Ovary (tissue), 9 donors: Measurements from ENCODE around the gene BMP4. TPM values are rescaled to one million over a fixed set of nuclear protein-coding genes. Genes with fewer than 3 reads are reported as not detected.

ENCODE experiments used
- DNase-seq, 5 donors: peaks; one replicate each; pipeline ENCODE4 v3.0.0-alpha.2; 2019 to 2020
- H3K27ac ChIP-seq, 2 donors: fragments of 200-600 bp; one replicate each; pipeline versions ENCODE4 v1.5.1 to v1.8.0; 2019 to 2022
- H3K27me3 ChIP-seq: fragments of 200-600 bp; one replicate; pipeline ENCODE4 v1.8.0; 2022
- H3K36me3 ChIP-seq: fragments of 200-600 bp; sonication (generic); one replicate; pipeline ENCODE4 v1.5.1; 2019
- H3K4me1 ChIP-seq: one replicate; pipeline ENCODE4 v1.8.1; 2013; ENCODE audit warnings: mild to moderate bottlenecking, moderate library complexity; ENCODE audit not compliant: insufficient read depth
- H3K4me3 ChIP-seq: fragments of 200-600 bp; sonication (generic); one replicate; pipeline ENCODE4 v1.5.1; 2017
- H3K9me3 ChIP-seq, 2 donors: fragments of 200-600 bp in 1 of 2; sonication (generic) in 1 of 2; one replicate each; pipeline versions ENCODE4 v1.5.1 to v1.8.1; 2013 to 2019; ENCODE audit warnings: mild to moderate bottlenecking in 1 of 2, moderate library complexity in 1 of 2
- CTCF ChIP-seq, 3 donors: fragments of 450-650 bp in 2 of 3; fragments of 200-600 bp in 1 of 3; IDR thresholded peaks; one replicate each; pipeline versions ENCODE4 v1.5.1 to v1.8.0; 2016 to 2022; ENCODE audit warnings: antibody characterized with exemption in 3 of 3, mild to moderate bottlenecking in 1 of 3
- EP300 ChIP-seq: sonication (generic); formaldehyde crosslinking; IDR thresholded peaks from one replicate; pipeline ENCODE4 v1.6.1; 2017; ENCODE audit warnings: antibody characterized with exemption
- POLR2A ChIP-seq: fragments of 450-650 bp; IDR thresholded peaks from one replicate; pipeline ENCODE4 v1.6.1; 2017; ENCODE audit warnings: antibody characterized with exemption, mild to moderate bottlenecking, moderate library complexity
- WGBS, 3 donors: extraction: QIAGEN DNeasy Blood & Tissue Kit in 1 of 3; methylation state at CpG; one replicate each; pipeline versions ENCODE4 v1.1.5 to v1.1.7; 2013 to 2017; 5-methylcytosine and 5-hydroxymethylcytosine counted together
- intact Hi-C, 4 donors: fragments of 100-400 bp; cut with DNase I; formaldehyde crosslinking; loops; one replicate each; pipeline versions ENCODE4 v1.11.0 to v1.15.1; 2022 to 2023
- polyA plus RNA-seq, 2 donors: library from polyadenylated mRNA; stranded (reverse); fragments of 200-250 nt in 1 of 2; fragments of 350-450 nt in 1 of 2; fragmentation: Illumina TruSeq in 1 of 2; extraction: RNeasy Lipid Tissue Mini Kit (QIAGEN cat#74804) in 1 of 2; gene quantifications; one replicate each; pipeline ENCODE4 v1.2.3, GENCODE V29; 2013 to 2014
- total RNA-seq, 7 donors: library from RNA; depleted of rRNA in 2 of 7; stranded (reverse); fragments of >200 nt in 2 of 7; fragmentation: NEBNext Ultra II Directional in 3 of 7; extraction: Animal tissue kit (Norgen Biotek cat#: 25700) in 3 of 7; gene quantifications; one replicate each; pipeline versions ENCODE4 v1.1.0 to v1.2.4, GENCODE V29; 2016 to 2023
- donor health status: DM: no; HTN: no; CAD: no; lungs with moderate emphysema.
- donor health status: DM: no; HTN: no; CAD: no.
- donor health status: Bipolar disorder and iron deficiency.
- donor health status: DM: yes; HTN: yes; CAD: no.
- donor health status: DM: no; HTN: no; CAD: no.
- donor health status: DM: yes; HTN: yes; CAD: no.

The BMP4 gene
- total and polyA plus RNA-seq, 9 donors: 4.4 to 22.8 (median 13.0) TPM

- H3K4me1 ChIP-seq: peaks cover 4% of the 10 kb centered on the region
- H3K9me3 ChIP-seq: no peaks in the 10 kb centered on the region
- no peaks in the 10 kb centered on the region for H3K36me3 ChIP-seq
- peak; percentile 39 to 62 (median 46) for DNase-seq
- TF ChIP-seq CTCF (IDR thresholded peaks at IDR 0.05) (peak in 1 of 3 donors; percentile 9), POLR2A (no peak), EP300 (no peak)
- no peak overlapping the region for H3K27ac ChIP-seq
- peak overlapping the region; percentile 19 for H3K4me3 ChIP-seq
- intact Hi-C loops: no loop called here
- WGBS, 3 donors: 13 to 19% (median 17%) methylated on average over 43 to 55 of the region's 55 CpGs
- H3K27me3 ChIP-seq: no peaks in the 10 kb centered on the region
Measured at GRCh38 chr14:53963320-53964227, 6.9 kb upstream of the BMP4 start.

DNA sequence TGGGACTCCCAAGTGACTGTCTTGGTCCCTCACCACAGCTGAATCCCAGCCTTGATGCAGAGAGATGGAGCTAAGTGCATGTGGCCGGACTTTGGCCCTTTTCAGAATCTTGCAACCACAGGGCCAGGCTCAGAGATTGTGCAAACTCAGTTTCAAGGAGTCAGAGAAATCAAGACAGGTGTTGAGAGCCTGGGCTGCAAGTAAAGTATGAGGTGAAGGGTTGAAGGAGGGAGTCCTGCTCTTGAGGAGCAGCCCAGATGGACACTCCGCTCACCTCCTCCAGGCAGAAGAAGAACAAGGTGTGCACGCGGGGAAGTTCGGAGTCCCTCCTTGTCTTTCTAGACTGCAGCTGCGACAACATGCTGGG lies 6.3 kb upstream of the BMP4 start:
- Histone ChIP-seq H3K27ac (no peak overlapping the region), H3K9me3 (no peaks in the 10 kb centered on the region), H3K27me3 (no peaks in the 10 kb centered on the region), H3K4me1 (peaks cover 4% of the 10 kb centered on the region), H3K4me3 (no peak overlapping the region), H3K36me3 (no peaks in the 10 kb centered on the region)
- no peak for DNase-seq
- no peak for TF ChIP-seq POLR2A
- no peak for TF ChIP-seq EP300
- WGBS, 3 donors: 56 to 63% (median 62%) methylated on average over 6 of the region's 6 CpGs
- intact Hi-C loops: no loop called here

GRCh38 chr14:53958628-53959027 lies 2.0 kb upstream of the BMP4 start:
- Histone ChIP-seq H3K27me3 (no peaks in the 10 kb centered on the region), H3K9me3 (no peaks in the 10 kb centered on the region), H3K4me1 (peaks cover 4% of the 10 kb centered on the region), H3K36me3 (no peaks in the 10 kb centered on the region), H3K27ac (no peak overlapping the region), H3K4me3 (no peak overlapping the region)
- DNase-seq: no peak
- TF ChIP-seq CTCF (IDR thresholded peaks at IDR 0.05) (no peak), EP300 (no peak), POLR2A (no peak)
- intact Hi-C loops: no loop called here
- 95 to 98% (median 98%) methylated on average over 2 of the region's 2 CpGs for WGBS, 3 donors

GRCh38 chr14:53957739-53958138 lies 1.1 kb upstream of the BMP4 start:
- intact Hi-C loops: no loop called here
- no peak overlapping the region for H3K4me3 ChIP-seq
- TF ChIP-seq POLR2A (no peak), CTCF (IDR thresholded peaks at IDR 0.05) (no peak), EP300 (no peak)
- H3K36me3 ChIP-seq: no peaks in the 10 kb centered on the region
- no peak for DNase-seq
- H3K27me3 ChIP-seq: no peaks in the 10 kb centered on the region
- H3K9me3 ChIP-seq: no peaks in the 10 kb centered on the region
- no peaks in the 10 kb centered on the region for H3K4me1 ChIP-seq
- H3K27ac ChIP-seq: peak overlapping the region in 1 of 2 donors; percentile 88
